ENCODE measurements around the gene POPDC2. TPM values are rescaled to one million over a fixed set of nuclear protein-coding genes. Genes with fewer than 3 reads are reported as not detected.
A peak's percentile ranks its signal among the peaks of the same experiment; 100 is the strongest.

Gene POPDC2
- total and polyA plus RNA-seq, 2 donors from 2014 or later = 3.2 to 7.3 TPM

DNA sequence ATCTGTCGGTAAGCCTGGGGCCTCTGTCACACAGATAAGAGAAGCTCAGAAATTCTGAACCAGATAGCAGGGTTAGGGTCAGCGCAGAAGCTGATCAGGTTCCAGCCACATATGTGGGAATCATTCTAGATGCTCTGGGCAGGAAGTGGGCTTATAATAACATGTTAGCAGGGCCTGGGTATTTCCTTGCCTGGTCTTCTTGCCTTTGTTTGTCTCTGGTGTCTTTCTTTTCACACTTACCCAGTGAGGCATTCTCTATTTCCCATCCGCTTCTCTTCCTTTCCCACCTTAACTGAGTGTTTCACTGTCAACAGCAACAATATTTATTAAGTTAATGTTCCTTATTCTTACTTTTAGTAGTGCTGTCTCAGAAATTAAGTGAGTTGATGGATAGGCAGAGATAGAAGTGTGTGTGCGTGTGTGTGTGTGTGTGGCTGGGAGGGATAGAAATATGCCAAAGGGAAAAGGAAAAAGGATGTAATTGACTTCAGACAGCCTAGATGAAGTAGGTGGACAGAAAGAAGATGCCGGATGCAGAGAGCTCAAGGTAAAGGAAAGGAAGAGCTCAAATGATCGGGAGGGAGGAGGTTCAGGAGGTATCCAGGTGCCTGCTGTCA is 60.7 kb downstream of the POPDC2 start:
- Histone ChIP-seq H3K4me3 (ENCODE audit: low read length in 3 of 3) (no peak overlapping the region), H3K9ac (ENCODE audit: low read length in 3 of 3) (no peak overlapping the region), H3K4me1 (ENCODE audit: control insufficient read depth in 2 of 3, insufficient read depth in 2 of 3, low read depth in 1 of 3, low read length in 3 of 3) (peaks cover 0 to 23% (median 16%) of the 10 kb centered on the region in 3 donors), H3K27ac (ENCODE audit: low read depth in 2 of 2, low read length in 2 of 2) (no peak overlapping the region), H3K9me3 (ENCODE audit: control insufficient read depth in 2 of 3, insufficient read depth in 1 of 3, low read length in 3 of 3) (no peaks in the 10 kb centered on the region), H3K36me3 (ENCODE audit: control insufficient read depth in 2 of 3, insufficient read depth in 3 of 3, low read length in 3 of 3) (no peaks in the 10 kb centered on the region), H3K27me3 (ENCODE audit: control insufficient read depth, insufficient read depth, low read length) (no peaks in the 10 kb centered on the region)
- TF ChIP-seq, protein P1, sequence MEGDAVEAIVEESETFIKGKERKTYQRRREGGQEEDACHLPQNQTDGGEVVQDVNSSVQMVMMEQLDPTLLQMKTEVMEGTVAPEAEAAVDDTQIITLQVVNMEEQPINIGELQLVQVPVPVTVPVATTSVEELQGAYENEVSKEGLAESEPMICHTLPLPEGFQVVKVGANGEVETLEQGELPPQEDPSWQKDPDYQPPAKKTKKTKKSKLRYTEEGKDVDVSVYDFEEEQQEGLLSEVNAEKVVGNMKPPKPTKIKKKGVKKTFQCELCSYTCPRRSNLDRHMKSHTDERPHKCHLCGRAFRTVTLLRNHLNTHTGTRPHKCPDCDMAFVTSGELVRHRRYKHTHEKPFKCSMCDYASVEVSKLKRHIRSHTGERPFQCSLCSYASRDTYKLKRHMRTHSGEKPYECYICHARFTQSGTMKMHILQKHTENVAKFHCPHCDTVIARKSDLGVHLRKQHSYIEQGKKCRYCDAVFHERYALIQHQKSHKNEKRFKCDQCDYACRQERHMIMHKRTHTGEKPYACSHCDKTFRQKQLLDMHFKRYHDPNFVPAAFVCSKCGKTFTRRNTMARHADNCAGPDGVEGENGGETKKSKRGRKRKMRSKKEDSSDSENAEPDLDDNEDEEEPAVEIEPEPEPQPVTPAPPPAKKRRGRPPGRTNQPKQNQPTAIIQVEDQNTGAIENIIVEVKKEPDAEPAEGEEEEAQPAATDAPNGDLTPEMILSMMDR (IDR thresholded peaks at IDR 0.05; ENCODE audit: borderline replicate concordance, extremely low read depth, insufficient read depth) = no peak
- FAIRE-seq (no peak), DNase-seq (no peak)
- intact Hi-C loops (cut with DNase I) = no loop called here

DNA sequence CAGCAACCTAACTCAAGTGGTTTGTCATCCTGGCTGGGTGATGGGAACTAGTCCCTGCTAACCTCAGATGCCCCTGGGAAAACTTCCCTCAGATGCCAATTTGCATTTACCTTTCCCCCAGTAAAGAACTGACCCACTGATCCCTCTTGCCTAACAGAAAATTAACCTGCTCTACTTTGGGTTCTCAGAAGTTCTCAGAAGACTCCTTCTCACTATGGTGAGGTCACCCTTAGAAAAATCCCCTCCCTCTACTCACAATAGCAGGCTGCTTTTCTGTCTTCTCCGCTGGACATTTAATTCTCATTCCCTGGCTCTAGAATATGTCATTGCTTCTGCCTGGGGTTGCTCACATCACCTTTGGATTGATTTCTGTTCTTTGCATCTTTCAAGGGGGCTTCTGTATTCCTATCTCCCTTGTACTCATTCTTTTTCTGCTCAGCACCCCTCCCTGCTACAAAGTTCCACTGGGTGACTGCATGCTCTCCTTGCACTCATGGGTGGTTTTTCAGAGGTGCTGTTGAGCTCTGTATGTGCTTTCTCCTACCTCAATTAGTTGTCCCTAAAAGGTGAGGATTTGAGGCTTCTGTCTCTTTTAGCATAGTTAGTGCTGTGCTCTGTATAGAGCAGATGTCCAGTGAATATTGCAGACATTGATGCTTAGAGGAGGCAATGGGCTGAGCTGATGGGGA is 61.8 kb downstream of the POPDC2 start:
- H3K4me3 ChIP-seq (ENCODE audit: low read length in 3 of 3) = peak overlapping the region in 2 of 3 donors; percentile 4 to 26

DNA sequence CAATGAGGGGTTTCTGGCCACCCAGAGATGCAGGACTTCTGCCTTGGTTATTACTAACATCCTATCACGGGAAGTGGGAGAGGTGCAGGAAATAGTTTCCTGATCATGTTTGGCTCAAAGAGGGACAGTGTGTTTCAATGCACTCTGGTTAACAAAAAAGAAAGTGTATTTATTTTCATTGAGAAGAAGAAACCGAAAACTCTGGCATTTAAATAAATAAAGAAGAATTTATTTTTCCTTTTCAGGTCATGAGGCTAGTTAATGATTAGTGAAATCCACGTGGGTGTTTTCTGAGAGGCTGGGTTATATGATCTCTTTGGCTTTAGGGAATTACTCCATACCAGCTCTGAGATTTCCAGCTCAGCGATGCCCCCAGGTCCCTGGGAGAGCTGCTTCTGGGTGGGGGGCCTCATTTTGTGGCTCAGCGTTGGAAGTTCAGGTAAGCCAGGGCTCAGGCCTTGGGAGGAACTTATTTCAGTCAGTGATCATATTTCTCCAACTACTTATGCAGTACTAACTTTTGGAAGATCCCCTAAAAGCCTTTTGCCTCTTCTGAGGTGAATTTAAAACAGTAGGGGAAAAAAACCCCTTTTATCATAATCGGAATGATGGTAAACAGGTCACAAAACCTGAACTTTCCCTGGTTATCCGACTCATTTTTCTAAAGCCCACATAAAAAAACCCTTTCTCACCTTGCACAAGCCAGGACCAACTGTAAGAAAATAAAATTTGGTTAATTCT is 62.7 kb downstream of the POPDC2 start, which contains the start of gene PLA1A:
PLA1A (plus strand) TSS at position 338 of the 741 bp plus-strand sequence; CDS start at position 367, 29 bp downstream.
- H3K9ac ChIP-seq (ENCODE audit: low read length in 3 of 3) = peak within 1 kb of the TSS in 1 of 3 donors; percentile 12

More for the DNA sequence above, 61.8 kb downstream of the POPDC2 start:
- no peaks in the 10 kb centered on the region for H3K36me3 ChIP-seq (ENCODE audit: control insufficient read depth in 2 of 3, insufficient read depth in 3 of 3, low read length in 3 of 3)
- H3K9me3 ChIP-seq (ENCODE audit: control insufficient read depth in 2 of 3, insufficient read depth in 1 of 3, low read length in 3 of 3) = no peaks in the 10 kb centered on the region
- H3K4me1 ChIP-seq (ENCODE audit: control insufficient read depth in 2 of 3, insufficient read depth in 2 of 3, low read depth in 1 of 3, low read length in 3 of 3) = peaks cover 0 to 23% (median 16%) of the 10 kb centered on the region in 3 donors
- peak overlapping the region in 1 of 3 donors; percentile 7 for H3K9ac ChIP-seq (ENCODE audit: low read length in 3 of 3)
- intact Hi-C loops (cut with DNase I) = no loop called here
- TF ChIP-seq, protein P1 (IDR thresholded peaks at IDR 0.05; ENCODE audit: borderline replicate concordance, extremely low read depth, insufficient read depth) = no peak
- no peak for FAIRE-seq
- no peaks in the 10 kb centered on the region for H3K27me3 ChIP-seq (ENCODE audit: control insufficient read depth, insufficient read depth, low read length)
- H3K27ac ChIP-seq (ENCODE audit: low read depth in 2 of 2, low read length in 2 of 2) = no peak overlapping the region
- no peak for DNase-seq

More for the DNA sequence above, 62.7 kb downstream of the POPDC2 start, which contains the start of gene PLA1A:
- peak in 3 of 5 donors; percentile 56 to 72 (median 72) for DNase-seq
- intact Hi-C loops (cut with DNase I) = no loop called here
- no peaks in the 10 kb centered on the region for H3K36me3 ChIP-seq (ENCODE audit: control insufficient read depth in 2 of 3, insufficient read depth in 3 of 3, low read length in 3 of 3)
- FAIRE-seq = no peak
- H3K4me1 ChIP-seq (ENCODE audit: control insufficient read depth in 2 of 3, insufficient read depth in 2 of 3, low read depth in 1 of 3, low read length in 3 of 3) = peaks cover 0 to 23% (median 16%) of the 10 kb centered on the region in 3 donors
- peak within 1 kb of the TSS; percentile 75 to 80 for H3K27ac ChIP-seq (ENCODE audit: low read depth in 2 of 2, low read length in 2 of 2)
- no peaks in the 10 kb centered on the region for H3K9me3 ChIP-seq (ENCODE audit: control insufficient read depth in 2 of 3, insufficient read depth in 1 of 3, low read length in 3 of 3)
- peak within 1 kb of the TSS in 2 of 3 donors; percentile 26 to 40 for H3K4me3 ChIP-seq (ENCODE audit: low read length in 3 of 3)
- TF ChIP-seq, protein P1 (IDR thresholded peaks at IDR 0.05; ENCODE audit: borderline replicate concordance, extremely low read depth, insufficient read depth) = no peak
- H3K27me3 ChIP-seq (ENCODE audit: control insufficient read depth, insufficient read depth, low read length) = no peaks in the 10 kb centered on the region

Measured in kidney (tissue), 14 donors.